ENCODE data around the gene ACOT13.
"Not testable (repeated sequence)": the region's sequence is repeated elsewhere in the genome, so short reads cannot be mapped to it uniquely, and the experiment has no call there.

Gene ACOT13

GRCh38 chr6:24668997-24669361 is 2.1 kb downstream of the ACOT13 start:
- DNase-seq (ENCODE audit: low read depth): no peak
- no peak for TF ChIP-seq CTCF (IDR thresholded peaks at IDR 0.05; ENCODE audit: control insufficient read depth, extremely low read depth, insufficient read depth)
- H3K4me3 ChIP-seq (ENCODE audit: low read depth, low read length): no peak overlapping the region

GRCh38 chr6:24670492-24670891 is 3.6 kb downstream of the ACOT13 start:
- H3K4me3 ChIP-seq (ENCODE audit: low read depth, low read length); DNase-seq (ENCODE audit: low read depth): not testable (repeated sequence)

- H3K4me3 ChIP-seq (ENCODE audit: low read depth, low read length); DNase-seq (ENCODE audit: low read depth): not testable (repeated sequence)
Observed at GRCh38 chr6:24671077-24671476, 4.2 kb downstream of the ACOT13 start.

GRCh38 chr6:24672620-24673182 is 5.8 kb downstream of the ACOT13 start:
- DNase-seq (ENCODE audit: low read depth): no peak
- TF ChIP-seq CTCF (IDR thresholded peaks at IDR 0.05; ENCODE audit: control insufficient read depth, extremely low read depth, insufficient read depth): no peak
- H3K4me3 ChIP-seq (ENCODE audit: low read depth, low read length): no peak overlapping the region

- H3K4me3 ChIP-seq (ENCODE audit: low read depth, low read length): no peak overlapping the region
- no peak for DNase-seq (ENCODE audit: low read depth)
- no peak for TF ChIP-seq CTCF (IDR thresholded peaks at IDR 0.05; ENCODE audit: control insufficient read depth, extremely low read depth, insufficient read depth)
Observed at GRCh38 chr6:24673625-24674024, 6.7 kb downstream of the ACOT13 start.

- not testable (repeated sequence) for DNase-seq (ENCODE audit: low read depth); H3K4me3 ChIP-seq (ENCODE audit: low read depth, low read length)
Observed at GRCh38 chr6:24678792-24679352, 12.0 kb downstream of the ACOT13 start.

GRCh38 chr6:24680582-24680981 is 13.7 kb downstream of the ACOT13 start:
- TF ChIP-seq CTCF (IDR thresholded peaks at IDR 0.05; ENCODE audit: control insufficient read depth, extremely low read depth, insufficient read depth): no peak
- no peak overlapping the region for H3K4me3 ChIP-seq (ENCODE audit: low read depth, low read length)
- DNase-seq (ENCODE audit: low read depth): no peak

- TF ChIP-seq CTCF (IDR thresholded peaks at IDR 0.05; ENCODE audit: control insufficient read depth, extremely low read depth, insufficient read depth): no peak
- no peak for DNase-seq (ENCODE audit: low read depth)
- H3K4me3 ChIP-seq (ENCODE audit: low read depth, low read length): no peak overlapping the region
Observed at GRCh38 chr6:24683297-24684296, 16.7 kb downstream of the ACOT13 start.

Measured in LNCaP clone FGC (cell line).